Measurements from ENCODE around the gene IP6K1.
"Not testable (repeated sequence)": the region's sequence is repeated elsewhere in the genome, so short reads cannot be mapped to it uniquely, and the experiment has no call there.

Gene IP6K1

GRCh38 chr3:49786357-49787181 is at the start of gene IP6K1:
Gene IP6K1, minus strand, starts transcription at chr3:49786542. Its CDS starts 38,502 bp downstream, at chr3:49748040.
- DNase-seq (ENCODE audit: low read depth in 3 of 3): peak; percentile 96 to 100 (median 99)

- no peak for DNase-seq (ENCODE audit: low read depth in 3 of 3)
These were observed 45.0 kb upstream of the IP6K1 start for GRCh38 chr3:49831341-49831740.

GRCh38 chr3:49826016-49826415 is 39.7 kb upstream of the IP6K1 start:
- DNase-seq (ENCODE audit: low read depth in 3 of 3): no peak

GRCh38 chr3:49823131-49823530 is 36.8 kb upstream of the IP6K1 start:
- not testable (repeated sequence) for DNase-seq (ENCODE audit: low read depth in 3 of 3)

- peak in 1 of 3 experiments; percentile 23 for DNase-seq (ENCODE audit: low read depth in 3 of 3)
These were observed 27.3 kb upstream of the IP6K1 start, which contains the start of gene UBA7 for GRCh38 chr3:49813497-49814174. Gene UBA7, minus strand, starts transcription at chr3:49813953. Its CDS starts 166 bp downstream, at chr3:49813787.

GRCh38 chr3:49812916-49813496 is 26.7 kb upstream of the IP6K1 start:
- DNase-seq (ENCODE audit: low read depth in 3 of 3): no peak

- no peak for DNase-seq (ENCODE audit: low read depth in 3 of 3)
These were observed 21.2 kb upstream of the IP6K1 start for GRCh38 chr3:49807431-49808114.

GRCh38 chr3:49806850-49807249 is 20.5 kb upstream of the IP6K1 start:
- no peak for DNase-seq (ENCODE audit: low read depth in 3 of 3)

GRCh38 chr3:49805897-49806701 is 19.8 kb upstream of the IP6K1 start:
- DNase-seq (ENCODE audit: low read depth in 3 of 3): no peak

- no peak for DNase-seq (ENCODE audit: low read depth in 3 of 3)
These were observed 19.0 kb upstream of the IP6K1 start for GRCh38 chr3:49805367-49805782.

- DNase-seq (ENCODE audit: low read depth in 3 of 3): no peak
These were observed 18.0 kb upstream of the IP6K1 start for GRCh38 chr3:49804141-49805041.

- no peak for DNase-seq (ENCODE audit: low read depth in 3 of 3)
These were observed 17.3 kb upstream of the IP6K1 start for GRCh38 chr3:49803465-49804140.

- DNase-seq (ENCODE audit: low read depth in 3 of 3): peak; percentile 71 to 81 (median 81)
These were observed 16.6 kb upstream of the IP6K1 start, which contains the start of gene INKA1 for GRCh38 chr3:49802719-49803464. Gene INKA1, plus strand, starts transcription at chr3:49803261. Its CDS starts 132 bp downstream, at chr3:49803393.

- DNase-seq (ENCODE audit: low read depth in 3 of 3): no peak
These were observed 14.8 kb upstream of the IP6K1 start for GRCh38 chr3:49801160-49801559.

GRCh38 chr3:49799761-49800160 is 13.4 kb upstream of the IP6K1 start, which contains the start of gene CDHR4:
Gene CDHR4, minus strand, starts transcription at chr3:49799873. Its CDS starts 61 bp downstream, at chr3:49799812.
- DNase-seq (ENCODE audit: low read depth in 3 of 3): no peak

GRCh38 chr3:49799105-49799504 is 12.8 kb upstream of the IP6K1 start:
- DNase-seq (ENCODE audit: low read depth in 3 of 3): no peak

GRCh38 chr3:49794926-49795905 is 8.9 kb upstream of the IP6K1 start:
- DNase-seq (ENCODE audit: low read depth in 3 of 3): no peak
